A549 (cell line): ENCODE data around the gene CD180. TPM values are rescaled to one million over a fixed set of nuclear protein-coding genes. Genes with fewer than 3 reads are reported as not detected.

Experiments
- ATAC-seq, 2 experiments: fragments of 200-7000 bp in 1 of 2; fragments of >200 bp in 1 of 2; cut with Nextera tagmentation in 1 of 2; cut with Tn5 transposase in 1 of 2; 3 replicates each; pipeline versions ENCODE4 v1.8.0 to v1.9.1; 2018 to 2020; ENCODE audit warnings: mild to moderate bottlenecking in 1 of 2, moderate library complexity in 1 of 2
- CTCF ChIA-PET: fragments of 300-600 bp; sonication (Branson Sonifier 250); formaldehyde crosslinking; extraction: SDS; loops from one replicate; lab custom pipeline; 2021; ENCODE audit warnings: antibody characterized with exemption, inconsistent platforms; lab: Yijun Ruan, JAX
- POLR2A ChIA-PET: fragments of 350-600 bp; formaldehyde crosslinking; extraction: SDS; loops from one replicate; lab custom pipeline; 2021; ENCODE audit warnings: antibody characterized with exemption, inconsistent platforms; lab: Yijun Ruan, JAX
- DNase-seq, 2 experiments: peaks; one replicate each; pipeline versions ENCODE4 v3.0.0 to v3.0.0-alpha.2; 2011 to 2016; ENCODE audit warnings: low read depth in 1 of 2, low spot score in 1 of 2
- FAIRE-seq: peaks from 2 replicates; lab custom pipeline; 2011; peaks lifted over from hg19 to GRCh38; lab: Jason Lieb, UNC
- H3K27ac ChIP-seq, 2 experiments: fragments of >200 bp; sonication (Bioruptor Twin); formaldehyde crosslinking; 3 replicates each; pipeline ENCODE4 v1.5.1; 2016 to 2017
- H3K4me1 ChIP-seq: fragments of >200 bp; sonication (Bioruptor Twin); formaldehyde crosslinking; 3 replicates; pipeline ENCODE4 v1.6.1; 2016
- H3K4me2 ChIP-seq: fragments of >200 bp; sonication (Bioruptor Twin); formaldehyde crosslinking; 3 replicates; pipeline ENCODE4 v1.6.1; 2016
- H3K4me3 ChIP-seq: fragments of >200 bp; sonication (Bioruptor Twin); formaldehyde crosslinking; 3 replicates; pipeline ENCODE4 v1.5.1; 2016
- H3K9me3 ChIP-seq: fragments of >200 bp; sonication (Bioruptor Twin); formaldehyde crosslinking; 3 replicates; pipeline ENCODE4 v1.6.1; 2016
- CBX2 ChIP-seq: fragments of 200-600 bp; sonication (generic); IDR thresholded peaks from 2 replicates; pipeline ENCODE4 v1.6.1; 2016; ENCODE audit warnings: low read depth, mild to moderate bottlenecking, borderline replicate concordance
- CBX8 ChIP-seq: fragments of 200-600 bp; sonication (generic); IDR thresholded peaks from 2 replicates; pipeline ENCODE4 v1.6.1; 2016
- CEBPB ChIP-seq, 2 experiments: fragments of >200 bp in 1 of 2; sonication (Bioruptor Twin) in 1 of 2; formaldehyde crosslinking in 1 of 2; IDR thresholded peaks; 2 replicates each; pipeline ENCODE4 v1.6.1; 2012 to 2016
- CHD2 ChIP-seq: fragments of 150-350 bp; IDR thresholded peaks from 2 replicates; pipeline ENCODE4 v1.6.1; 2014; ENCODE audit warnings: low read length; ENCODE audit not compliant: partially characterized antibody
- CHD4 ChIP-seq: fragments of 200-600 bp; sonication (generic); IDR thresholded peaks from 2 replicates; pipeline ENCODE4 v1.6.1; 2016; ENCODE audit warnings: antibody characterized with exemption, mild to moderate bottlenecking, borderline replicate concordance
- EHF ChIP-seq: fragments of 250-450 bp; sonication (Bioruptor Pico); IDR thresholded peaks from 2 replicates; pipeline ENCODE4 v1.5.0; 2020; ENCODE audit warnings: mild to moderate bottlenecking
- FOSB ChIP-seq: fragments of 250-450 bp; sonication (Bioruptor Pico); IDR thresholded peaks from 2 replicates; pipeline ENCODE4 v1.5.0; 2020; ENCODE audit warnings: mild to moderate bottlenecking, moderate library complexity
- FOSL2 ChIP-seq, 2 experiments: fragments of 450-650 bp in 1 of 2; fragments of >200 bp in 1 of 2; sonication (Bioruptor Twin) in 1 of 2; formaldehyde crosslinking; IDR thresholded peaks; 2 replicates each; pipeline versions ENCODE4 v1.5.0 to v1.6.1; 2016 to 2020; ENCODE audit warnings: mild to moderate bottlenecking in 1 of 2, moderate library complexity in 1 of 2
- GATA3 ChIP-seq: IDR thresholded peaks from 2 replicates; pipeline ENCODE4 v1.6.1; 2012; ENCODE audit warnings: borderline replicate concordance
- HEYL ChIP-seq: fragments of 250-450 bp; sonication (Bioruptor Pico); IDR thresholded peaks from 2 replicates; pipeline ENCODE4 v1.8.0; 2021; ENCODE audit warnings: mild to moderate bottlenecking, moderate library complexity
- HOXB13 ChIP-seq: fragments of 250-450 bp; sonication (Bioruptor Pico); IDR thresholded peaks from 2 replicates; pipeline ENCODE4 v1.5.0; 2020; ENCODE audit warnings: low read depth, mild to moderate bottlenecking, moderate library complexity
- JUN ChIP-seq, 2 experiments: fragments of >200 bp; sonication (Bioruptor Twin); formaldehyde crosslinking; IDR thresholded peaks; 2 replicates in 1 of 2; 3 replicates in 1 of 2; pipeline ENCODE4 v1.6.1; 2016 to 2017
- KDM1A ChIP-seq: fragments of 200-600 bp; sonication (generic); IDR thresholded peaks from 2 replicates; pipeline ENCODE4 v1.6.1; 2016; ENCODE audit warnings: low read depth, mild to moderate bottlenecking
- KDM5A ChIP-seq: fragments of 200-600 bp; sonication (generic); IDR thresholded peaks from 2 replicates; pipeline ENCODE4 v1.6.1; 2016; ENCODE audit warnings: antibody characterized with exemption, mild to moderate bottlenecking
- MAFK ChIP-seq: fragments of 450-650 bp; IDR thresholded peaks from 2 replicates; pipeline ENCODE4 v1.6.1; 2014; ENCODE audit not compliant: partially characterized antibody
- MAZ ChIP-seq: fragments of 150-350 bp; IDR thresholded peaks from 2 replicates; pipeline ENCODE4 v1.6.1; 2014; ENCODE audit warnings: antibody characterized with exemption, low read depth, low read length, borderline replicate concordance
- RARB ChIP-seq: fragments of 250-450 bp; sonication (Bioruptor Pico); IDR thresholded peaks from 2 replicates; pipeline ENCODE4 v1.8.0; 2021; ENCODE audit warnings: mild to moderate bottlenecking, moderate library complexity
- RCOR1 ChIP-seq: fragments of 150-350 bp; IDR thresholded peaks from 2 replicates; pipeline ENCODE4 v1.6.1; 2014; ENCODE audit warnings: antibody characterized with exemption, low read length, low read depth
- RFX5 ChIP-seq: fragments of 450-650 bp; IDR thresholded peaks from 2 replicates; pipeline ENCODE4 v1.7.1; 2014; ENCODE audit warnings: antibody characterized with exemption, mild to moderate bottlenecking, moderate library complexity
- ZC3H11A ChIP-seq: fragments of 450-650 bp; IDR thresholded peaks from 2 replicates; pipeline ENCODE4 v1.6.1; 2014; ENCODE audit warnings: antibody characterized with exemption, mild to moderate bottlenecking
- ZFP36 ChIP-seq: fragments of 450-650 bp; IDR thresholded peaks from 2 replicates; pipeline ENCODE4 v1.6.1; 2014; ENCODE audit warnings: borderline replicate concordance; ENCODE audit not compliant: partially characterized antibody
- ZNF302 ChIP-seq: fragments of 250-450 bp; sonication (Bioruptor Pico); IDR thresholded peaks from 2 replicates; pipeline ENCODE4 v1.9.0; 2021; ENCODE audit warnings: inconsistent platforms, mild to moderate bottlenecking, moderate library complexity
- ZSCAN20 ChIP-seq: fragments of 250-450 bp; sonication (Bioruptor Pico); IDR thresholded peaks from 2 replicates; pipeline ENCODE4 v1.8.0; 2022; ENCODE audit warnings: mild to moderate bottlenecking, moderate library complexity
- WGBS: methylation state at CpG from one replicate; pipeline ENCODE4 v1.1.6; 2017; ENCODE audit errors: missing lambda C conversion rate; 5-methylcytosine and 5-hydroxymethylcytosine counted together
- polyA plus RNA-seq, 4 experiments: library from polyadenylated mRNA; depleted of rRNA in 3 of 4; stranded (reverse); fragments of >200 nt; fragmentation: RNase III in 1 of 4; extraction: RNeasy Plus Mini Kit Qiagen cat#74134 plus additional on column Dnase treatment in 1 of 4; gene quantifications; 2 replicates in 3 of 4; 3 replicates in 1 of 4; pipeline ENCODE4 v1.2.3, GENCODE V29; 2011 to 2017
- TF ChIP-seq, protein P1 (sequence below): fragments of 250-450 bp; sonication (Bioruptor Pico); IDR thresholded peaks from 2 replicates; pipeline ENCODE4 v1.5.0; 2020; ENCODE audit warnings: low read depth, mild to moderate bottlenecking, moderate library complexity
- TF ChIP-seq, protein P2 (sequence below): fragments of 450-650 bp; IDR thresholded peaks from 2 replicates; pipeline ENCODE4 v1.6.1; 2014; ENCODE audit warnings: antibody characterized with exemption
- TF ChIP-seq, protein P3 (sequence below): fragments of 250-450 bp; sonication (Bioruptor Pico); IDR thresholded peaks from 2 replicates; pipeline ENCODE4 v1.5.0; 2021; ENCODE audit warnings: mild to moderate bottlenecking, moderate library complexity, borderline replicate concordance
- TF ChIP-seq, protein P4 (sequence below): IDR thresholded peaks from 2 replicates; pipeline ENCODE4 v1.6.1; 2012
- TF ChIP-seq, protein P5 (sequence below): fragments of 150-350 bp; IDR thresholded peaks from 2 replicates; pipeline ENCODE4 v1.6.1; 2014; ENCODE audit warnings: low read depth, mild to moderate bottlenecking, low read length

The CD180 gene
- polyA plus RNA-seq, 2 of the 4 experiments (the other 2 are of a cell fraction) = not detected

DNA sequence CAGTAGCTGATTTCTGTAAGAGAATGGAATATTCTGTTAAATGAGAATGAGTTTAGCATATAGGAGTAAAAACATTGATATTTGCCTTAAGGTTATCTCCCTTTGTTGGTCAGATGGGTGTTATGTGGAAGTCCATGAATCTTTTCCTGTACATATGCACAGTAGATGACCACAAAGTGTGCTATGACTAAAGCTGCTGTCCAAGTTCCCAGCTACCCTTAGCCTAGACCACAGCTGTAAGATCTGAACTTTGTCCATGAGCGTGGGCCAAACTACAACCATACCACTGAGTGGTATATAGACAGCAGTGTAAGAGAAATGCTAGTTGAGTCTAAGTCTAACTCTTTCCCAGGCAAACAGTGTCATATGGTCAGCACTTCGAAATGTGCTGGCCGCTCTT lies 48.8 kb downstream of the CD180 start (continued):
- TF ChIP-seq RARB (CRISPR knock-in tag) (no peak), JUN (IDR thresholded peaks at IDR 0.05) (no peak), ZFP36 (no peak), FOSL2 (IDR thresholded peaks at IDR 0.05) (no peak), FOSL2 (CRISPR knock-in tag; IDR thresholded peaks at IDR 0.05) (no peak)
- TF ChIP-seq, protein P1, sequence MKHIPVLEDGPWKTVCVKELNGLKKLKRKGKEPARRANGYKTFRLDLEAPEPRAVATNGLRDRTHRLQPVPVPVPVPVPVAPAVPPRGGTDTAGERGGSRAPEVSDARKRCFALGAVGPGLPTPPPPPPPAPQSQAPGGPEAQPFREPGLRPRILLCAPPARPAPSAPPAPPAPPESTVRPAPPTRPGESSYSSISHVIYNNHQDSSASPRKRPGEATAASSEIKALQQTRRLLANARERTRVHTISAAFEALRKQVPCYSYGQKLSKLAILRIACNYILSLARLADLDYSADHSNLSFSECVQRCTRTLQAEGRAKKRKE (CRISPR knock-in tag) = no peak
- TF ChIP-seq, protein P2, sequence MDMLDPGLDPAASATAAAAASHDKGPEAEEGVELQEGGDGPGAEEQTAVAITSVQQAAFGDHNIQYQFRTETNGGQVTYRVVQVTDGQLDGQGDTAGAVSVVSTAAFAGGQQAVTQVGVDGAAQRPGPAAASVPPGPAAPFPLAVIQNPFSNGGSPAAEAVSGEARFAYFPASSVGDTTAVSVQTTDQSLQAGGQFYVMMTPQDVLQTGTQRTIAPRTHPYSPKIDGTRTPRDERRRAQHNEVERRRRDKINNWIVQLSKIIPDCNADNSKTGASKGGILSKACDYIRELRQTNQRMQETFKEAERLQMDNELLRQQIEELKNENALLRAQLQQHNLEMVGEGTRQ = no peak

DNA sequence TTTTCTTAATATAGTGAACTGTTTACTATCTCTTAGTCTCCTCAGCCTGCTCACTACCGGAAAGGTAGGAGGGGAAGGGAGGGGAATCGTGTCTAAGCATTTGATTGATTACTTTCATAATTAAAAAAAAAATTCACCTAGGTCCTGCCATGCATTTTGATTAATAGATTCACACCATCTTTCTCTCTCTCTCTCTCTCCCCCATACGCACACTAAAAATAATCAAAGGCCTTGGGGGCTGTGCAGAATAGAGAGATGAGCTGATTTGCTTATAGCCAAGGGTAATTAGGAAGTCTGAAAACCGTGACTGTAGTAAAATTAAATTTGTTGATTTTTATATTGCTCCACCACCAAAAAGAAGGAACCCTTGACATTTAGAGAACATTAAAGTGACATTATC lies 49.6 kb downstream of the CD180 start:
- ATAC-seq (no peak), DNase-seq (no peak), FAIRE-seq (no peak)
- no peak overlapping the region for H3K4me2 ChIP-seq
- no peak overlapping the region for H3K4me3 ChIP-seq
- ChIA-PET CTCF (interaction anchor here (0.8 to 1.8 kb wide), 6 partner anchors 8 to 332 kb away, joined by 3 to 8 read pairs (median 5); no protein-coding TSS in a partner anchor), POLR2A (no interaction called here)
- 82% methylated on average over 4 of the region's 4 CpGs for WGBS
- TF ChIP-seq RCOR1 (no peak), ZSCAN20 (CRISPR knock-in tag) (no peak)
- no peaks in the 10 kb centered on the region for H3K9me3 ChIP-seq
- no peak overlapping the region for H3K27ac ChIP-seq
- no peaks in the 10 kb centered on the region for H3K4me1 ChIP-seq

DNA sequence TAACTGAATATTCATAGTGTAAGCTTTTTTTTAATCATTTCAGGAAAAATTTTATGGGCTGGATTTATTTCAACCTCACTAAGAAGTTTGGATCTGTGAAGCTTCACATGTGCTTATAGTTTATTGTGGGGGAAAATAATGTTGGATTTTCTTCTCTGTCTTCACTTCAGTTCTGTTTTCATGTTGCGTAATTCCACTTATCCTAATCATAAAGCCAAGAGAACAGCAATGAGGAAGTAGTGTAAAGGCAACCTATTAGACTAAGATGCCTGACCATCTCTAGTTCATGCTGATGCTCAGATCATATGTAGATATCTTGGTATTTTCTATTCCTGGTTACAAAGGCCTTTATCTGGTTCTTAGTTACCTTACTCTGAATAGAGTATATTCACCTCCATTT lies 50.0 kb downstream of the CD180 start:
- TF ChIP-seq ZC3H11A = no peak
- no peak for TF ChIP-seq CBX8
- TF ChIP-seq CEBPB (IDR thresholded peaks at IDR 0.05) = peak in 1 of 2 experiments; percentile 61; a peak in 2 of 4 replicates
- no peak overlapping the region for H3K27ac ChIP-seq
- 89% methylated on average over 1 of the region's 1 CpG for WGBS
- no peak overlapping the region for H3K4me3 ChIP-seq
- DNase-seq = no peak
- ATAC-seq = no peak
- H3K4me2 ChIP-seq = no peak overlapping the region
- no peak for FAIRE-seq
- ChIA-PET CTCF (interaction anchor here (1.5 to 1.8 kb wide), 2 partner anchors 9 to 332 kb away, joined by 6 to 8 read pairs; no protein-coding TSS in a partner anchor), POLR2A (no interaction called here)
- no peaks in the 10 kb centered on the region for H3K9me3 ChIP-seq
- no peaks in the 10 kb centered on the region for H3K4me1 ChIP-seq

DNA sequence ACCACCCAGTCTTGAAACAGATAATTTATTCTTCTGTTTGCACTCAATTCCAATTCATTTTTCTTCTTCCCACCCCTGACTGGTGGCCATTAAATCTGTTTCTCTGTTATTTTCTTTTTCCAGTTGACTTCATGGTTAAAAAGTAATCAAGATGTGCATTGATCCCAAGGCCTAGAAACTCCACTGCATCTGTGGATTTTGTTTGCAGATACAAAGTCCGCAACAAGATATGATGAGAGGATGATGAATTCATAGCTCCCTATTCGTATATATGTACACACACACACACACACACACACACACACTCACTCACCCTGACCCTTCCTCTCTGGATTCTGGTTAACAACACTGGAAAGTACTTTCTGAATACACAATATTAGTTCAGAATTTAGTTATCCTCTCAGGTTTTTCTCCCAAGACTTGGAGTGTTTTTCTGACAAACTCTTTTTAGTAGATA lies 52.4 kb downstream of the CD180 start:
- no peak overlapping the region for H3K4me2 ChIP-seq
- no peak overlapping the region for H3K27ac ChIP-seq
- DNase-seq (no peak), ATAC-seq (no peak), FAIRE-seq (no peak)
- H3K9me3 ChIP-seq = no peaks in the 10 kb centered on the region
- H3K4me3 ChIP-seq = no peak overlapping the region
- ChIA-PET CTCF (interaction anchor here (0.6 to 1.7 kb wide), 3 partner anchors 13 to 157 kb away, joined by 3 to 4 read pairs (median 4); no protein-coding TSS in a partner anchor), POLR2A (no interaction called here)
- TF ChIP-seq ZNF302 = no peak
- TF ChIP-seq MAZ = no peak
- no peak for TF ChIP-seq CEBPB (IDR thresholded peaks at IDR 0.05)
- TF ChIP-seq CBX2 = no peak
- no peak for TF ChIP-seq GATA3
- no peak for TF ChIP-seq FOSB (CRISPR knock-in tag)
- TF ChIP-seq, protein P3, sequence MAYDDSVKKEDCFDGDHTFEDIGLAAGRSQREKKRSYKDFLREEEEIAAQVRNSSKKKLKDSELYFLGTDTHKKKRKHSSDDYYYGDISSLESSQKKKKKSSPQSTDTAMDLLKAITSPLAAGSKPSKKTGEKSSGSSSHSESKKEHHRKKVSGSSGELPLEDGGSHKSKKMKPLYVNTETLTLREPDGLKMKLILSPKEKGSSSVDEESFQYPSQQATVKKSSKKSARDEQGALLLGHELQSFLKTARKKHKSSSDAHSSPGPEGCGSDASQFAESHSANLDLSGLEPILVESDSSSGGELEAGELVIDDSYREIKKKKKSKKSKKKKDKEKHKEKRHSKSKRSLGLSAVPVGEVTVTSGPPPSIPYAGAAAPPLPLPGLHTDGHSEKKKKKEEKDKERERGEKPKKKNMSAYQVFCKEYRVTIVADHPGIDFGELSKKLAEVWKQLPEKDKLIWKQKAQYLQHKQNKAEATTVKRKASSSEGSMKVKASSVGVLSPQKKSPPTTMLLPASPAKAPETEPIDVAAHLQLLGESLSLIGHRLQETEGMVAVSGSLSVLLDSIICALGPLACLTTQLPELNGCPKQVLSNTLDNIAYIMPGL (CRISPR knock-in tag) = no peak
- no peak for TF ChIP-seq RFX5
- no peak for TF ChIP-seq HEYL (CRISPR knock-in tag)
- no peak for TF ChIP-seq ZSCAN20 (CRISPR knock-in tag)
- TF ChIP-seq MAFK = no peak
- no peak for TF ChIP-seq ZC3H11A
- TF ChIP-seq HOXB13 = no peak
- no peak for TF ChIP-seq KDM1A
- no peak for TF ChIP-seq CHD2
- TF ChIP-seq, protein P4, sequence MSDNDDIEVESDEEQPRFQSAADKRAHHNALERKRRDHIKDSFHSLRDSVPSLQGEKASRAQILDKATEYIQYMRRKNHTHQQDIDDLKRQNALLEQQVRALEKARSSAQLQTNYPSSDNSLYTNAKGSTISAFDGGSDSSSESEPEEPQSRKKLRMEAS = no peak
- TF ChIP-seq KDM5A = no peak
- TF ChIP-seq, protein P5, sequence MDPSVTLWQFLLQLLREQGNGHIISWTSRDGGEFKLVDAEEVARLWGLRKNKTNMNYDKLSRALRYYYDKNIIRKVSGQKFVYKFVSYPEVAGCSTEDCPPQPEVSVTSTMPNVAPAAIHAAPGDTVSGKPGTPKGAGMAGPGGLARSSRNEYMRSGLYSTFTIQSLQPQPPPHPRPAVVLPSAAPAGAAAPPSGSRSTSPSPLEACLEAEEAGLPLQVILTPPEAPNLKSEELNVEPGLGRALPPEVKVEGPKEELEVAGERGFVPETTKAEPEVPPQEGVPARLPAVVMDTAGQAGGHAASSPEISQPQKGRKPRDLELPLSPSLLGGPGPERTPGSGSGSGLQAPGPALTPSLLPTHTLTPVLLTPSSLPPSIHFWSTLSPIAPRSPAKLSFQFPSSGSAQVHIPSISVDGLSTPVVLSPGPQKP = no peak
- TF ChIP-seq EHF = no peak
- TF ChIP-seq CHD4 = no peak
- H3K4me1 ChIP-seq = no peaks in the 10 kb centered on the region
- WGBS = 64% methylated on average over 2 of the region's 2 CpGs
